ENCODE results near the gene APMAP.
A peak's percentile ranks its signal among the peaks of the same experiment; 100 is the strongest.
"Not testable (repeated sequence)": the region's sequence is repeated elsewhere in the genome, so short reads cannot be mapped to it uniquely, and the experiment has no call there.

APMAP gene

DNA sequence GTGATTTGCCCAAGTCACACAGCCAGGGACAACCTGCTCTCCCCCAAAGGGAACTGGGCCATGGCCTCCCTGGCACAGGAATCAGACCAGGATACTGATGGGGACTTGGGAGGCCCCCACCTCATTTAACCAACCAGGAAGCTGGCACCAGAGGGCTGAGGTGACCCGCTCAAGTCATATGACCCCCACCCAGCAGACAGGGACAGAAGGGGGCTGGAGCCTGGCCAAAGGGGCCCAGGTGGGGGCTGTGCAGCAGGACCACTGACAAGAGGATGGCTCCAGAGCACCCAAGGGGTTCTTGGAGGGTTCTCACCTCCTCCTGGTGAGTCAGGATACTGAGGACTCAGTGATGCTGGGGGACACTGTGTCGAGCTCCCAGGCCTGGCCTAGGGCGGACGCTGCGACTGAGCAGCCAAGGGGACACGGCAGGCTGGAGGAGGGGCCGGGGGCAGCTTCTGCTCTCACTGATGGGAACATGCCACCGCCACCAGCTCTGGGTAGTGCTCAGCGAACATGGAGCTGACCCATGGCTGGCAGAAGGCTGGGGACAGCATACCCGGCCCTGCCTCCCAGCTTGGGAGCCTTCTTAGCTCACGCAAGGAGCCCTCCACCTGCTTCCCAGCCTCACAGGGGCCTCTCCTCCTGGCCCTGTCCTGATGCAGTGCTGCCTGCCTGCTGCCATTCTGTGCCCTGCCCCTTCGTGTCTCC, 42.3 kb downstream of the APMAP start:
- DNase-seq: no peak

DNA sequence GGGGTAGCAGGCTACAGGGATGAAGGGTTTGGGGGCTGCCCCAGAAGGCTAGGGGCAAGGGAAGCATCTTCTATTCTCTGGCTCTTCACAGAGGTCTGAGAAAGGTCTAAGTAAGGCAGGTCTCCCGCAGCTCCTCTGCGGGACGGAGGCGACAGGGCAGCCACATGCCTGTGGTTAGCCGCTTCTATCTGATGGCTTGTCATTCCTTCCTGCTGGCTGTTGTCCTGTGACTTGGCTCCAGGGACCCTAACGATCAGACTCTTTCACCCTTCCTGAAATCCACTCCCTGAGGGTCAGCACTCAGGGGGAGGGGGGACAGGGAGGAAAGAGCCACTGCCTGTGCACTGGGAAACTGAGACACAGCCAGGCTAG, 42.8 kb downstream of the APMAP start:
- no peak for DNase-seq

DNA sequence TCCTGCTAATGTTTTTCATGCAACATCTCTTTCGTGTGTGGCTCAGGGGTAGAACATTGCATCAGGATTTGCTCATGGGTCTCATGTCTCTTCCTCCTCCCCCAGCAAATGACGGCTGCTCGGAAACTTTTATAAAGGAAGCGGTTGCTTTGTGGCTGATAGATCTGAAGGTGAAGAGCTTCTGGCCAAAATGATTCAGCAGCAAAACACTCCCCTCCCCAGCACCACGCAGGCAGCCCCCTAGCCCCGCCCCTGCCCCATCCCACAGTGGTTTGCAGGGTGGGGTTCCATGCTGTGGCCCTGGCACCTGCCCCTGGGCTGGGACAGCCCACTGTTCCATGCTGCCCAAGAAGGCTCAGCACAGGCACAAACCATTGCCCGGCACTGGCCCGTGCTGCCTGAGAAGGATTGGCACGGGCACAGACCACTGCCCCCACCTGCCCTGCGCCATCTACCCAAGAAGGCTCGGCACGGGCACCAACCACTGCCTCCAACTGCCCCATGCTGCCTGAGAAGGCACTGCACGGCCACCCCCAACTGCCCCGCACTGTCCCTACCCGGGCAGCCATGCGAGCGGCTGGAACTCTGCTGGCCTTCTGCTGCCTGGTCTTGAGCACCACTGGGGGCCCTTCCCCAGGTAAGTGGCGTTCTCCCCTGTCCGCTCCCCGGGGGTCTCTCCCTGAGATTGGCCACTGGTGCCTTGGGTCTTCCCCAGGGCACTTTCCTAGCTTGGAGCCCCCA, 43.4 kb downstream of the APMAP start, which contains the start of gene CST7:
Gene CST7 (plus strand): TSS at position 331 of the 741 bp plus-strand sequence. CDS start 237 bp downstream, at position 568.
- peak; percentile 77 for DNase-seq

DNA sequence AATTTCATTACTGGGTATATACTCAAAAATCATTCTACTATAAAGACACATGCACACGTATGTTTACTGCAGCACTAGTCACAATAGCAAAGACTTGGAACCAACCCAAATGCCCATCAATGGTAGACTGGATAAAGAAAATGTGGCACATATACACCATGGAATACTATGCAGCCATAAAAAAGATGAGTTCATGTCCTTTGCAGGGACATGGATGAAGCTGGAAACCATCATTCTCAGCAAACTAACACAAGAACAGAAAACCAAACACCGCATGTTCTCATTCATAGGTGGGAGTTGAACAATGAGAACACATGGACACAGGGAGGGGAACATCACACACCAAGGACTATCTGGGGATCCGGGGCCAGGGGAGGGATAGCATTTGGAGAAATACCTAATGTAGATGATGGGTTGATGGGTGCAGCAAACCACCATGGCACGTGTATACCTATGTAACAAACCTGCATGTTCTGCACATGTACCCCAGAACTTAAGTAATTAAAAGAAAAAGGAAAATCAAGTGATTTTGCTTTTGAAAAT, 44.1 kb downstream of the APMAP start:
- DNase-seq: not testable (repeated sequence)

DNA sequence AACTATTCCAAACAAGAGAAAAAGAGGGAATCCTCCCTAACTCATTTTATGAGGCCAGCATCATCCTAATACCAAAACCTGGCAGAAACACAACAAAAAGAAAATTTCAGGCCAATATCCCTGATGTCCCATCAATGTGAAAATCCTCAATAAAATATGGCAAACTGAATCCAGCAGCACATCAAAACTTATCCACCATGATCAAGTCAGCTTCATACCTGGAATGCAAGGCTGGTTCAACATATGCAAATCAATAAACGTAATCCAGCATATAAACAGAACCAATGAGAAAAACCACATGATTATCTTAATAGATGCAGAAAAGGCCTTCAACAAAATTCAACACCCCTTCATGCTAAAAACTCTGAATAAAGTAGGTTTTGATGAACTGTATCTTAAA, 46.2 kb downstream of the APMAP start:
- DNase-seq: not testable (repeated sequence)

DNA sequence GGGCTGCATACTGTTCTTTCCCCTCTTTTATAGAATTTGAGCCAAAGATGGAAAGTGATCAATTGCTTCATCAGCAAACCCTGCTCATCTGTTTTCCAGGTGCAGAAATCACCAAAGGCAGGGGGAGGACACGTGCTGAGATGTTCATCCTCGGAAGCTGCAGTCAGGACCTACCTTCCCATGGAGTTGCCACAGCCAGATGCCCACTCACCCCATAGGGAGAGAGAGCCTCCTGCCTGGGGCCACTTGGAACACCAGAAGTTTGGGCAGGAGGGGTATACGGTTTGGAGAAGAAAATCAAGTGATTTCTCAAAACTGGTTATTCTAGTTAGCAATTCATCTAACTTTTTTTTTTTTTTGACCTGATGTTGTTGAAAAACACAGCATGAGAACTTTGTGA, 48.8 kb downstream of the APMAP start:
- DNase-seq: no peak

DNA sequence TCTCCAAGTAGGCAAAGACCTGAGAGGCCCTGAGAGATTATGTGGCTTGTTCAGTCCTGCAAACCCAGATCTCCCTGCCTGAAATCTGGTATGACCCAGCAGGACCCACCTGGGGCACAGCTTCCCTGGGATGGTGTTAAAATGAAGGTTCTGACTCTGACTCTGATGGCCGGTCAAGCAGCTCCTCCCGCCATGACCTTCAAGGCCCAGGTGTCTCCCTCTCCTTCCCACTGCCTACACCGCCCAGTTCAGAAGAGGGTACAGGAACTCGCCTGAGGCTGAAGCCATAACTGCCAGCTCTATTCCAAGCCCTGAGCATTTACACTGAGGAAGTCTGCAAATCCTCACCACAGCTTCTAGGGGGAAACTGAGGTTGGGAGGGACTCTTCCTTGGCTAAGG, 49.4 kb downstream of the APMAP start:
- DNase-seq: no peak

DNA sequence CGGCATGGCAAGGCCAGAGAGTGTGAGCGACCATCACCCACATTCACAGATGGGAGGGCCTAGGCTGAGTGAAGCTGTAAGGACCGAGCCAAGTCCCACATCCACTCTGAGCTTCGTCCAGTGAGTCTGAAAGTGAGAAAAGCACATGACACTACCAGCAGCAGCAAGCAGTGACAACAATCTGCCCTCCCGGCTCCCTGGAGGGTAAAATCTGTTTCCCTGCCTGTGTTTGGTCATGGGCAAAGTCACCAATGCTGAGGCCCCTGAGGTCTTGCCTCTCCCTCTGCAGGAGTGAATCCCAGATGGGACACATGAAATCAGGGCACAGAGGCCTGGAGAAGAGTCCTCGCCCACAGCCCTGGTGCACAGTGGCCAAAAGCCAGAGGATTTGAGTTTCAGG, 49.9 kb downstream of the APMAP start:
- DNase-seq: no peak

DNA sequence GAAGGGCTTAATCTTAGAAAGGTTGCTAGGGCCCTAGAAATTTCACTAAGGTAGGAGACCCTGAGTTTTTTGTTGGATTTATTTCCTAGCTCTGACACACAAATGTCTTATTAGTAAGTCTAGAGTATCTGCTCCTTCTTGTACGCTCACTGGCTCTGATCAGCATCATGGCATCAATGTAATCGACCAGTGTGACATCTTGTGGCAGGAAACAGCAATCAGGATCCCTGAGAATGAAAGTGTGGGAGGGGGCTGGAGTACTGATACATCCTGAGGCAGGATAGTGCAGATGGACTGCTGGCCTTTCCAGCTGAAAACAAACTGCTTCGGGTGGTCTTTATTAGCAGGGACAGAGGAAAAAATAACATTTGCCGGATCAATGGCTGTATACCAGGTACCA, 53.5 kb downstream of the APMAP start:
- DNase-seq: no peak

DNA sequence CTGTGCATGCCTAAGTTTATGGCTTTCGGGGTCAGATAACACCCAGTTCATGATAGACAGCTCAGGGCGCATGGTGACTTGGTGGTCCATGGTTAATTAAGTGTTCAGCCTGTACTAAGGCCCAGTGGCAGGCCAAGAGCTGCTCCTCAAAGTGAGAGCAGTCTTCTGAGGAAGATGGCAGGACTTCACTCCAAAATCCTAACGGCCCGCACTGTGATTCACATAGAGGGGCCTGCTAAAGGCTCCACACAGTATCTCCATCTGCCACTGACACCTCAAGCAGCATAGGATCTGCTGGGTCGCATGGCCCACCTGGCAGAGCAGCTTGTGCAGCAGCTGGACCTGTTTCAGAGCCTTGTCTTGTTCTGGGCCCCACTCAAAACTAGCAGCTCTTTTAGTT, 54.1 kb downstream of the APMAP start:
- DNase-seq: no peak

DNA sequence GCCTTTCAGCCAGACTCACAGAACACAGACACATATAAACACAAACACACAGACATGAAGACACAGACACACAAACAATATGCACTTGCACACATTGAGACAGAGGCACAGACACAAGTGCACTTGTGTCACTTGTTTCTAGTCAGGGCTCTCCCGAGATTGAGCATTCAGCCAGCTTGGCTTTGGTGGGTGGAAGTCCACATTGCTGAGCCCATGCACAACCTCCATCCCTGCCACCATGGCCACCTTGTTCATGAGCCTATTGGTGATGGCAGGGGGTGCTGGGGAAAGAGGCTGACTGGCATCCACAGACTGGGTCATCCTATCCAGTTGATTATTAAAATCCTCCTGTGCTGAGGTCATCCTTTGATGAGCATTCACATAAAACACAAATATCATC, 55.0 kb downstream of the APMAP start:
- no peak for DNase-seq

DNA sequence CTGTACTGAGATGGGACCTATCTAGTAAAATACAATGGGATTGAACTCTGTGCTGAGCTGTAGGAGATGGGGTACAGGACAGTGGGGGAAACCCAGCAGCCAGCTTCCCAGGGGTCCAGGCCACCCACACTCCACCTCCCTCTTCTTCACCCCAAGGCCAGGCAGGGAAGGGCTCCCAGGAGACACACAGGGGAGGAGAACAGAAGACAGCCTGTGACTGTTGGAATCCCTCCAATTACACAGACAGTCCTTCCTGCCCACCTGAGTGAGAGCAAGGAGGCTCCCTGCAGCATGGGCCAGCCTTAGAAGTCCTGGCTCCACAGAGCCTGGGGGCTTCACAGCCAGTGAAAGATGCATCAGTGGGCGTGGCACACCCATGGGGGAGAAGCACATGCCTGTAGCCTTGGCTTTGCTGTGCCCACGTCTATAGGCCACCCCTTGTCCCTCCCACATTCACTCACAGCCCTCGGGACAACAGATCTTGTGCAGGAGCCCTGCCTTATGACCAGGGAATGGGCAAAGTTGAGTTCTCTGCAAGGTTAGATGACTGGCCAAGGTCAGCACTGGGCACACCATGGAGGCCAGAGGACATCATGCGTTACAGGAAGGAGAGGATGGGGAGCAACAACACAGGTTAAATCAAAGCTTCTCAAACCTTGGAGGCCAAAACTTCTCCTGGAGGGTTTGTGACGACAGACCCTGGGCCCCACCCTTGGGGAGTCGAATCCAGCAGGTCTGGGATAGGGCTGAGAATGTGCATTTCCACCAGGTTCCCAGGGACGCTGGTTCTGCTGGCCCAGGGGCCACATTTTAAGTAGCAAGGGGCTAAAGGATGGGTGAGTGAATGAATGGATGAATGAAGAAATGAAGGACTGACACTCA, 55.8 kb downstream of the APMAP start:
- no peak for DNase-seq

DNA sequence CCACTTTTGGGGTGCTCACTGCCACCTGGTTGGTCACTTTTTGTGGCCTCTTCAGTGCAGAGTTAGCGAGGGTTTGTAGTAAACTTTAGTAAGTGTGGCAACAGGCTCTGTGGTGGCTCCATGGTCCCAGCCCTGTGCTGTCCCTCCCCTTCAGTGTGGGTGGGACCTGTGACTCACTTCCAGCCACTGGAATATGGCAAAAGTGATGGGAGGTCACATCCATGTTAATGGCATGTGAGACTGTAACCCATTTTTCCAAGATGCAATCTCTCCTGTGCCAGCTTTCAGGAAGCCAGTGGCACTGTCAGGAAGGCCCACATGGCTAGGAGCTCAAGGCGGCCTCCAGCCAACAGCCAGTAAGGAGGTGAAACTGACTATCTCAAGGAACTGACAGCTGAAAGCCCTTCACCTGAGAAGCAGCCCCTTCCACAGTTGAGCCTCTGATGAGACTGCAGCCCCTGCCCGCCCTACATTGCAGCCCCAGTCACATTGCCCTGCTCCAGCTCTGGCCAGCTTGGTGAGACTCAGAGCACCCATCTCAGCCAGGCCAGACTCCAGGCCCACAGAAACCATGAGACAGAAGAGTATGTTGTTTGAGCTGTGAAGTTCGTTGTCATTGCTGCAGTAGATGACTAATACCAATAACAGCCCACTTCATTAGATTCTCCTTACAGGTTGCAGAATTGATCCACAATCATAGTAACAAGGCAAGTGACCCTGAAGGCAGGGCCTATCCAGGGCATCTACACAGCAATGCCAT, 56.6 kb downstream of the APMAP start:
- no peak for DNase-seq

DNA sequence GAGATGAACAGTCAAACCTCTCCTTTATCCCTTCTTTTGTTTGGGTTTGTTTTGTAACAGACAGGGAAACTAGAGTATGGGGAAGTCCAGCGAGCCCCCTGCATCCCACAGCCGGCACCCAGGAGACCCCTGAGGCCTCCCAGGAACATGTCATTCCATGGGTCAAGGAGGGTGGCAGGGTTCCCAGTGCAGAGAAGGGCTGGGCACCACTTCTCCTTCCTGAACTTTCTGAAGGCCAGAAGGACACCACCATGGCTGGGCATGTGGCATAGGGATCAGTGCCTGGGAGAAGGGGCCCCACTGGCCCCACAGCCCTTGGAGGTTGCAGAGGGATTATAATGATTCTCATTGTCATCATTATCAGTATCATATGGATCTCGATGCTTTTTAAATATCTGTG, 57.4 kb downstream of the APMAP start:
- DNase-seq: no peak

DNA sequence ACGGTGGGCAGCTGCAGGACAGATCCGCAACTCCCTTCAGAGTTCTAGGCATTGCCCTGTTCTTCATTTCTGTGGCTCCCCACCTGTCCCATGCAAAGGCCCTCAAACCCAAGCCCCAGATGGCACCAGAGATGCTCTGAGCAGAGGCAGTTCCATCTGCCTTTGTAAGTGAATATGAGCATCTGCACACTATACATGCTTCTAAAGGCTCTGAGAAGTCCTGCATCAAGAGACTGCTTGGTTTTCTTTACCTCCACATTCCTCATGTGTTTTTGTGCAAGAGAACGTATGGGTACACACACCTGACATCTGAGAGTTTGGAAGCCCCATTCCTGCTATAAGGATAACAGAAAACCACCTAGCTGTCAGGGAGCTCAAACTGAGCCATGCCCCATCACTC, 57.8 kb downstream of the APMAP start:
- DNase-seq: no peak

DNA sequence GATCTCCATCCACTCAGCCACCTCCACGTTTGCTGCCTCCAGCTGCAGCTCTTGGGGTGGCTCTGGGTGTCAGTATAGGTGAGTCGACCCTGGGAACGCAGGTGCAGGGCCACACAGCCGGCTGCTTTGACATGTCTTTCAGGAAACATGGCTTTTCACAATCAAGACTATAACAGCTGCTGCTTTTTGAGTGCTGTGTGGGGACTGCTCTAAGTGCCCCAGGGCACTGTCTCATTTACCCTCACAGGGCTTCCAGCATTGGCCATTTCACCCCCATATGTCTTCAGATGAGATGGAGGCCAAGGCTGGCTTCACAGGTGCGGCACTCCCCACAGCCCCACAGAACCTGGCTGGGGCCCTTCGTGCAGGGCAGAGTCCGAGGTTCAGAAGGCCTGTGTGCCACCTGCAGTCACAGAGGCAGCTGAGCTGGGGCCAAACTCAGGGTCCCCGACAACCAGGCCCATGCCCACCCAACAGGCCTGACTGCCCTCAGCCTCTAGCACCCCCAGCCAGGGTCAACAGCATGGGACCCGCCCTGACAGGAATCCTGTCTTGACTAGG, 58.4 kb downstream of the APMAP start:
- DNase-seq: no peak

DNA sequence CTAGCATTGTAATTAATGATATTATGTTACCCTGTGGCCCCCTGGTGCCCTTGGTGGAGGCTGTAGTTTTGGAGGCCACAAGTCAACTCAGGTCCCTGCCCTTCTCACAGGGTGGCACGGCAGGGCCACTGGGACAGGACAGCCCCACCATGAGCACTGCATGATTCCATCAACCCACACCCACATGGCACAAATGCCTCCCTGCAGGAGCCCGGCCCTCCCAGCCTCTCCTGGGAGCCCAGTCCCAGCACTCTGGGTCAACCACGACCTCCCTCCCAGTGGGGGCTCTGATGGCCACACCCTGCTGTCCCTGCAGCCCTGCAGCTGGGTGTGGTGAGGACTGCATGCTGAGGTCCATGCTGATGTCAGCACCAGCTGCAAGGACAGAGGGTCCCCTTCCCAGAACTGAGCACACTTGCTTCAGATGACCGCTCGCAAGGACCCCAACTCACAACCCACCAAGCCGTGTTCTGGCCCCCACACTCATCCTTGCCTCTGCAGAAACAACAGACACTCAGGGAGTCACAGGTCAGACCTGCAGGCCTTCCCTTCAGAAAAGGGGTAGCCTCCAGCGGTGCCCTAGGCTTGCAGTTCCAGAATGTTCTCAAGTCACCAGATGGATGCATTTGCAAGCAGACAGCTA, 59.2 kb downstream of the APMAP start:
- no peak for DNase-seq

DNA sequence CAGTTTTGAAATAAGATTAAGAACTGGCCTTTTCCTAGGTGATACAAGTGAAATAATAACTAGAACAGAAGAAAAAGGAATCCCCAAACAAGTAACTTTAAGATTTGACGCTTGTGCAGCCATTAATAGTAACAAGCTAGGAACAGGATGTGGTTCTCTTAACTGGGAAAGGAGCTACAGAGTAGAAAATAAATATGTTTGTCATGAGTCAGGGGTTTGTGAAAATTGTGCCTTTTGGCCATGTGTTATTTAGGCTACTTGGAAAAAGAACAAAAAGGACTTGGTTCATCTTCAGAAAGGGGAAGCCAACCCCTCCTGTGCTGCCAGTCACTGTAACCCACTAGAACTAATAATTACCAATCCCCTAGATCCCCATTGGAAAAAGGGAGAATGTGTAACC, 60.7 kb downstream of the APMAP start:
- DNase-seq: not testable (repeated sequence)

DNA sequence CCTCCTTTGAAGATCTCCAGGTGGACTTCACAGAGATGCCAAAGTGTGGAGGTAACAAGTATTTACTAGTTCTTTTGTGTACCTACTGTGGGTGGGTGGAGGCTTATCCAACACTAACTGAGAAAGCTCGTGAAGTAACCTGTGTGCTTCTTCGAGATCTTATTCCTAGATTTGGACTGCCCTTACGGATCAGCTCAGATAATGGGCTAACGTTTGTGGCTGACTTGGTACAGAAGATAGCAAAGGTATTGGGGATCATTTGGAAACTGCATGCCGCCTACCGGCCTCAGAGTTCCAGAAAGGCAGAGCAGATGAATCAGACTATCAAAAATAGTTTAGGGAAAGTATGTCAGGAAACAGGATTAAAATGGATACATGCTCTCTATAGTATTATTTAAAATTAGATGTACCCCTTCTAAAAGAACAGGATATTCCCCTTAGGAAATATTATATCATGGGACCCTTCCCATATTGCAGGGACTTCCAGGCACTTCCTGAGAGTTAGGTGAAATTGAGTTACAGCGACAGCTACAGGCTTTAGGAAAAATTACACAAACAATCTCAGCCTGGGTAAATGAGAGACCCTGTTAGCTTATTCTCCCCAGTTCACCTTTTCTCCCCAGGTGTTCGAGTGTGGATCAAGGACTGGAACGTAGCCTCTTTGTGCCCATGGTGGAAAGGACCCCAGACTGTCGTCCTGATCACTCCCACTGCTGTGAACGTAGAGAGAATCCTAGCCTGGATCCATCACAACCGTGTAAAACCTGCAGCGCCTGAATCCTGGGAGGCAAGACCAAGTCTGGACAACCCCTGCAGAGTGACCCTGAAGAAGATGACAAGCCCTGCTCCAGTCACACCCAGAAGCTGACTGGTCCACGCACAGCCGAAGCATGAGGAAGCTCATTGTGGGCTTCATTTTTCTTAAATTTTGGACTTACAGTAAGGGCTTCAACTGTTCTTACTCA, 61.5 kb downstream of the APMAP start:
- not testable (repeated sequence) for DNase-seq

All from activated naive CD4-positive, alpha-beta T cell treated with anti-CD3 and anti-CD28 coated beads, Interleukin-2, amount 50 U/mL, for 16 hours (primary cell).